Neuronal stem cell (in vitro differentiated cells): ENCODE measurements around the gene SLC25A45.

Experiments
- DNase-seq: peaks from one replicate; pipeline ENCODE4 v3.0.0-alpha.2; 2013; ENCODE audit warnings: low spot score
- H2AFZ ChIP-seq: one replicate; pipeline ENCODE4 v1.6.1; 2013; ENCODE audit warnings: mild to moderate bottlenecking, low read length, inconsistent platforms
- H2AK5ac ChIP-seq: 2 replicates; pipeline ENCODE4 v1.6.1; 2013; ENCODE audit warnings: low read depth, mild to moderate bottlenecking, inconsistent platforms, low read length, moderate library complexity, mixed read lengths
- H2BK120ac ChIP-seq: 2 replicates; pipeline ENCODE4 v1.6.1; 2013; ENCODE audit warnings: low read depth, mild to moderate bottlenecking, inconsistent platforms, low read length, moderate library complexity, mixed read lengths
- H2BK12ac ChIP-seq: one replicate; pipeline ENCODE4 v1.6.1; 2013; ENCODE audit warnings: low read length, inconsistent platforms
- H2BK15ac ChIP-seq: 2 replicates; pipeline ENCODE4 v1.6.1; 2013; ENCODE audit warnings: mild to moderate bottlenecking, low read length, inconsistent platforms, mixed read lengths
- H2BK5ac ChIP-seq: one replicate; pipeline ENCODE4 v1.6.1; 2013; ENCODE audit warnings: inconsistent platforms, mild to moderate bottlenecking, low read length, moderate library complexity
- H3K14ac ChIP-seq: one replicate; pipeline ENCODE4 v1.6.1; 2013; ENCODE audit warnings: low read length, inconsistent platforms
- H3K18ac ChIP-seq: 2 replicates; pipeline ENCODE4 v1.6.1; 2013; ENCODE audit warnings: low read length, inconsistent platforms
- H3K23ac ChIP-seq: 2 replicates; pipeline ENCODE4 v1.6.1; 2013; ENCODE audit warnings: low read depth, mild to moderate bottlenecking, mixed read lengths, low read length, inconsistent platforms; ENCODE audit not compliant: poor library complexity
- H3K27ac ChIP-seq: replicated peaks from 3 replicates; pipeline ENCODE4 v1.5.1; 2013; ENCODE audit warnings: low read length, inconsistent platforms
- H3K27me3 ChIP-seq, 3 experiments: 2 replicates each; pipeline ENCODE4 v1.6.1; 2013; ENCODE audit warnings: low read length in 3 of 3, mild to moderate bottlenecking in 2 of 3, inconsistent platforms in 1 of 3, low read depth in 1 of 3, mixed read lengths in 1 of 3, moderate library complexity in 1 of 3; ENCODE audit not compliant: control insufficient read depth in 3 of 3, insufficient read depth in 3 of 3
- H3K36me3 ChIP-seq, 2 donors: replicated peaks in 1 of 2; 2 replicates each; pipeline ENCODE4 v1.6.1; 2013; ENCODE audit warnings: low read length in 2 of 2; ENCODE audit not compliant: control insufficient read depth in 2 of 2, insufficient read depth in 2 of 2
- H3K4ac ChIP-seq: 2 replicates; pipeline ENCODE4 v1.6.1; 2013; ENCODE audit warnings: inconsistent platforms, mild to moderate bottlenecking, low read length, moderate library complexity
- H3K4me1 ChIP-seq, 2 donors: 1 replicate in 1 of 2; 2 replicates in 1 of 2; pipeline ENCODE4 v1.6.1; 2013; ENCODE audit warnings: low read length in 2 of 2, low read depth in 1 of 2; ENCODE audit not compliant: control insufficient read depth in 2 of 2, insufficient read depth in 1 of 2
- H3K4me2 ChIP-seq: one replicate; pipeline ENCODE4 v1.6.1; 2013; ENCODE audit warnings: mild to moderate bottlenecking, low read length, inconsistent platforms; ENCODE audit not compliant: insufficient read depth, poor library complexity, severe bottlenecking
- H3K4me3 ChIP-seq, 2 donors: 2 replicates each; pipeline ENCODE4 v1.5.1; 2013; ENCODE audit warnings: low read length in 2 of 2, mild to moderate bottlenecking in 2 of 2, inconsistent platforms in 1 of 2, moderate library complexity in 1 of 2
- H3K79me1 ChIP-seq: one replicate; pipeline ENCODE4 v1.6.1; 2013; ENCODE audit warnings: low read depth, mild to moderate bottlenecking, inconsistent platforms, low read length, moderate library complexity
- H3K9ac ChIP-seq: one replicate; pipeline ENCODE4 v1.6.1; 2013; ENCODE audit warnings: mild to moderate bottlenecking, low read depth, low read length, inconsistent platforms; ENCODE audit not compliant: poor library complexity
- H3K9me3 ChIP-seq, 2 donors: replicated peaks in 1 of 2; 2 replicates each; pipeline versions ENCODE3 to v1.6.1; 2013; ENCODE audit warnings: low read length in 2 of 2, mild to moderate bottlenecking in 2 of 2, inconsistent platforms in 1 of 2, low read depth in 1 of 2, mixed read lengths in 1 of 2, moderate library complexity in 1 of 2; ENCODE audit not compliant: control insufficient read depth in 2 of 2, insufficient read depth in 1 of 2
- H4K8ac ChIP-seq: one replicate; pipeline ENCODE4 v1.6.1; 2013; ENCODE audit warnings: low read depth, mild to moderate bottlenecking, inconsistent platforms, low read length, moderate library complexity
- H4K91ac ChIP-seq: one replicate; pipeline ENCODE4 v1.6.1; 2013; ENCODE audit warnings: low read length, low read depth, mild to moderate bottlenecking, inconsistent platforms; ENCODE audit not compliant: poor library complexity
- WGBS, 2 donors: extraction: QIAGEN DNeasy Blood & Tissue Kit; methylation state at CpG; one replicate each; pipeline ENCODE4 v1.1.7; 2013; ENCODE audit warnings: missing lambda C conversion rate in 2 of 2, mixed read lengths in 1 of 2; ENCODE audit not compliant: insufficient read length in 2 of 2, insufficient replicate concordance in 1 of 2; ENCODE audit errors: extremely low coverage in 2 of 2; 5-methylcytosine and 5-hydroxymethylcytosine counted together

SLC25A45 gene

GRCh38 chr11:65356394-65356972, 26.0 kb downstream of the SLC25A45 start:
- H3K79me1 ChIP-seq: no peaks in the 10 kb centered on the region
- WGBS, 2 donors: no CpG with 5 or more reads among the region's 30 CpGs
- H2BK12ac ChIP-seq: no peak overlapping the region
- no peak overlapping the region for H2AFZ ChIP-seq
- peak overlapping the region; percentile 50 for H4K8ac ChIP-seq
- H3K4me1 ChIP-seq: peaks cover 16 to 28% of the 10 kb centered on the region in 2 donors
- peak overlapping the region; percentile 94 for H2BK15ac ChIP-seq
- no peak overlapping the region for H3K4me2 ChIP-seq
- H2BK120ac ChIP-seq: no peak overlapping the region
- peak overlapping the region; percentile 75 for H2BK5ac ChIP-seq
- H3K18ac ChIP-seq: peak overlapping the region; percentile 92
- no peak overlapping the region for H3K4ac ChIP-seq
- no peaks in the 10 kb centered on the region for H3K9me3 ChIP-seq
- H3K14ac ChIP-seq: no peak overlapping the region
- peak overlapping the region; percentile 99 for H3K23ac ChIP-seq
- no peak overlapping the region for H3K4me3 ChIP-seq
- DNase-seq: no peak
- H3K27ac ChIP-seq: no peak overlapping the region
- H3K9ac ChIP-seq: peak overlapping the region; percentile 7
- H3K36me3 ChIP-seq: peaks cover 11 to 21% of the 10 kb centered on the region in 2 donors
- no peak overlapping the region for H4K91ac ChIP-seq
- peaks cover 0 to 15% (median 0%) of the 10 kb centered on the region in 3 experiments for H3K27me3 ChIP-seq
- H2AK5ac ChIP-seq: peak overlapping the region; percentile 82

- peak overlapping the region; percentile 75 for H2BK5ac ChIP-seq
- WGBS, 2 donors: no CpG with 5 or more reads among the region's 35 CpGs
Measured at GRCh38 chr11:65355776-65356393, 26.6 kb downstream of the SLC25A45 start.

GRCh38 chr11:65355013-65355775, 27.3 kb downstream of the SLC25A45 start:
- H3K14ac ChIP-seq: no peak overlapping the region

More at GRCh38 chr11:65355776-65356393, 26.6 kb downstream of the SLC25A45 start:
- H4K8ac ChIP-seq: no peak overlapping the region
- peak overlapping the region; percentile 94 for H2BK15ac ChIP-seq
- H3K18ac ChIP-seq: peak overlapping the region; percentile 92
- DNase-seq: no peak
- peak overlapping the region; percentile 82 for H2AK5ac ChIP-seq
- no peaks in the 10 kb centered on the region for H3K79me1 ChIP-seq
- H2BK12ac ChIP-seq: no peak overlapping the region
- H4K91ac ChIP-seq: no peak overlapping the region
- peak overlapping the region; percentile 99 for H3K23ac ChIP-seq
- H3K4me1 ChIP-seq: peaks cover 16 to 28% of the 10 kb centered on the region in 2 donors
- H2AFZ ChIP-seq: peak overlapping the region; percentile 94
- peak overlapping the region; percentile 72 for H3K4me2 ChIP-seq
- H3K14ac ChIP-seq: no peak overlapping the region
- peaks cover 0 to 15% (median 0%) of the 10 kb centered on the region in 3 experiments for H3K27me3 ChIP-seq
- H3K27ac ChIP-seq: no peak overlapping the region
- H2BK120ac ChIP-seq: peak overlapping the region; percentile 95
- H3K4me3 ChIP-seq: peak overlapping the region; percentile 70 to 85
- H3K9me3 ChIP-seq: no peaks in the 10 kb centered on the region
- peaks cover 13 to 27% of the 10 kb centered on the region in 2 donors for H3K36me3 ChIP-seq
- H3K9ac ChIP-seq: peak overlapping the region; percentile 72
- H3K4ac ChIP-seq: no peak overlapping the region

More at GRCh38 chr11:65355013-65355775, 27.3 kb downstream of the SLC25A45 start:
- Histone ChIP-seq H2BK12ac (no peak overlapping the region), H2AFZ (peak overlapping the region; percentile 94), H4K91ac (no peak overlapping the region), H2BK5ac (peak overlapping the region; percentile 75), H3K4me2 (peak overlapping the region; percentile 72), H3K27ac (no peak overlapping the region), H3K9me3 (no peaks in the 10 kb centered on the region), H3K18ac (peak overlapping the region; percentile 98), H2AK5ac (peak overlapping the region; percentile 82), H3K4me3 (peak overlapping the region; percentile 70 to 85), H3K4me1 (peaks cover 16 to 28% of the 10 kb centered on the region in 2 donors), H4K8ac (no peak overlapping the region), H3K4ac (no peak overlapping the region), H2BK15ac (peak overlapping the region; percentile 94), H3K79me1 (no peaks in the 10 kb centered on the region), H3K27me3 (peaks cover 0 to 15% (median 0%) of the 10 kb centered on the region in 3 experiments), H2BK120ac (peak overlapping the region; percentile 95), H3K36me3 (peaks cover 15 to 34% of the 10 kb centered on the region in 2 donors), H3K23ac (no peak overlapping the region), H3K9ac (peak overlapping the region; percentile 95)
- no CpG with 5 or more reads among the region's 47 CpGs for WGBS, 2 donors
- peak; percentile 40 for DNase-seq
